ENCODE data around the gene PAPPA. TPM values are rescaled to one million over a fixed set of nuclear protein-coding genes. Genes with fewer than 3 reads are reported as not detected.

Gene PAPPA
- total and polyA plus RNA-seq, 2 donors from 2014 or later = 4.2 to 10.2 TPM

GRCh38 chr9:116243708-116244107 lies 90.1 kb downstream of the PAPPA start:
- intact Hi-C loops (cut with DNase I) = no loop called here
- Histone ChIP-seq H3K4me1 (ENCODE audit: control insufficient read depth in 2 of 3, insufficient read depth in 2 of 3, low read depth in 1 of 3, low read length in 3 of 3) (no peaks in the 10 kb centered on the region), H3K27me3 (ENCODE audit: control insufficient read depth, insufficient read depth, low read length) (no peaks in the 10 kb centered on the region), H3K27ac (ENCODE audit: low read depth in 2 of 2, low read length in 2 of 2) (no peak overlapping the region), H3K9ac (ENCODE audit: low read length in 3 of 3) (no peak overlapping the region), H3K36me3 (ENCODE audit: control insufficient read depth in 2 of 3, insufficient read depth in 3 of 3, low read length in 3 of 3) (no peaks in the 10 kb centered on the region), H3K4me3 (ENCODE audit: low read length in 3 of 3) (no peak overlapping the region), H3K9me3 (ENCODE audit: control insufficient read depth in 2 of 3, insufficient read depth in 1 of 3, low read length in 3 of 3) (no peaks in the 10 kb centered on the region)
- FAIRE-seq (no peak), DNase-seq (no peak)
- no peak for TF ChIP-seq CTCF (IDR thresholded peaks at IDR 0.05; ENCODE audit: borderline replicate concordance, extremely low read depth, insufficient read depth)

GRCh38 chr9:116247284-116247683 lies 93.7 kb downstream of the PAPPA start:
- intact Hi-C loops (cut with DNase I) = no loop called here
- peak overlapping the region in 1 of 2 donors; percentile 78 for H3K27ac ChIP-seq (ENCODE audit: low read depth in 2 of 2, low read length in 2 of 2)
- DNase-seq (no peak), FAIRE-seq (no peak)
- H3K9me3 ChIP-seq (ENCODE audit: control insufficient read depth in 2 of 3, insufficient read depth in 1 of 3, low read length in 3 of 3) = no peaks in the 10 kb centered on the region
- H3K27me3 ChIP-seq (ENCODE audit: control insufficient read depth, insufficient read depth, low read length) = no peaks in the 10 kb centered on the region
- H3K4me3 ChIP-seq (ENCODE audit: low read length in 3 of 3) = no peak overlapping the region
- no peak overlapping the region for H3K9ac ChIP-seq (ENCODE audit: low read length in 3 of 3)
- peaks cover 0 to 11% (median 4%) of the 10 kb centered on the region in 3 donors for H3K4me1 ChIP-seq (ENCODE audit: control insufficient read depth in 2 of 3, insufficient read depth in 2 of 3, low read depth in 1 of 3, low read length in 3 of 3)
- no peaks in the 10 kb centered on the region for H3K36me3 ChIP-seq (ENCODE audit: control insufficient read depth in 2 of 3, insufficient read depth in 3 of 3, low read length in 3 of 3)
- no peak for TF ChIP-seq CTCF (IDR thresholded peaks at IDR 0.05; ENCODE audit: borderline replicate concordance, extremely low read depth, insufficient read depth)

GRCh38 chr9:116247791-116248374 lies 94.3 kb downstream of the PAPPA start:
- FAIRE-seq = no peak
- no peaks in the 10 kb centered on the region for H3K27me3 ChIP-seq (ENCODE audit: control insufficient read depth, insufficient read depth, low read length)
- no peak for TF ChIP-seq CTCF (IDR thresholded peaks at IDR 0.05; ENCODE audit: borderline replicate concordance, extremely low read depth, insufficient read depth)

GRCh38 chr9:116250891-116251290 lies 97.3 kb downstream of the PAPPA start:
- no peaks in the 10 kb centered on the region for H3K27me3 ChIP-seq (ENCODE audit: control insufficient read depth, insufficient read depth, low read length)
- no peak for DNase-seq

More at GRCh38 chr9:116247791-116248374, 94.3 kb downstream of the PAPPA start:
- Histone ChIP-seq H3K4me1 (ENCODE audit: control insufficient read depth in 2 of 3, insufficient read depth in 2 of 3, low read depth in 1 of 3, low read length in 3 of 3) (peaks cover 0 to 11% (median 4%) of the 10 kb centered on the region in 3 donors), H3K9ac (ENCODE audit: low read length in 3 of 3) (no peak overlapping the region), H3K4me3 (ENCODE audit: low read length in 3 of 3) (no peak overlapping the region), H3K36me3 (ENCODE audit: control insufficient read depth in 2 of 3, insufficient read depth in 3 of 3, low read length in 3 of 3) (no peaks in the 10 kb centered on the region), H3K9me3 (ENCODE audit: control insufficient read depth in 2 of 3, insufficient read depth in 1 of 3, low read length in 3 of 3) (no peaks in the 10 kb centered on the region), H3K27ac (ENCODE audit: low read depth in 2 of 2, low read length in 2 of 2) (peak overlapping the region in 1 of 2 donors; percentile 78)
- DNase-seq = no peak
- intact Hi-C loops (cut with DNase I) = no loop called here

More at GRCh38 chr9:116250891-116251290, 97.3 kb downstream of the PAPPA start:
- Histone ChIP-seq H3K36me3 (ENCODE audit: control insufficient read depth in 2 of 3, insufficient read depth in 3 of 3, low read length in 3 of 3) (no peaks in the 10 kb centered on the region), H3K9me3 (ENCODE audit: control insufficient read depth in 2 of 3, insufficient read depth in 1 of 3, low read length in 3 of 3) (no peaks in the 10 kb centered on the region), H3K27ac (ENCODE audit: low read depth in 2 of 2, low read length in 2 of 2) (no peak overlapping the region), H3K4me3 (ENCODE audit: low read length in 3 of 3) (no peak overlapping the region), H3K9ac (ENCODE audit: low read length in 3 of 3) (no peak overlapping the region), H3K4me1 (ENCODE audit: control insufficient read depth in 2 of 3, insufficient read depth in 2 of 3, low read depth in 1 of 3, low read length in 3 of 3) (peaks cover 0 to 11% (median 4%) of the 10 kb centered on the region in 3 donors)
- no peak for TF ChIP-seq CTCF (IDR thresholded peaks at IDR 0.05; ENCODE audit: borderline replicate concordance, extremely low read depth, insufficient read depth)
- intact Hi-C loops (cut with DNase I) = no loop called here
- no peak for FAIRE-seq
